SKM-1 treated with dmso at 0.1 percent for 144 hours (cell line): Measurements from ENCODE around the gene DISC1.

ENCODE experiments used
- DNase-seq: peaks from one replicate; lab custom pipeline; 2025; ENCODE audit not compliant: unreplicated experiment; lab: John Stamatoyannopoulos, UW

Gene DISC1

DNA sequence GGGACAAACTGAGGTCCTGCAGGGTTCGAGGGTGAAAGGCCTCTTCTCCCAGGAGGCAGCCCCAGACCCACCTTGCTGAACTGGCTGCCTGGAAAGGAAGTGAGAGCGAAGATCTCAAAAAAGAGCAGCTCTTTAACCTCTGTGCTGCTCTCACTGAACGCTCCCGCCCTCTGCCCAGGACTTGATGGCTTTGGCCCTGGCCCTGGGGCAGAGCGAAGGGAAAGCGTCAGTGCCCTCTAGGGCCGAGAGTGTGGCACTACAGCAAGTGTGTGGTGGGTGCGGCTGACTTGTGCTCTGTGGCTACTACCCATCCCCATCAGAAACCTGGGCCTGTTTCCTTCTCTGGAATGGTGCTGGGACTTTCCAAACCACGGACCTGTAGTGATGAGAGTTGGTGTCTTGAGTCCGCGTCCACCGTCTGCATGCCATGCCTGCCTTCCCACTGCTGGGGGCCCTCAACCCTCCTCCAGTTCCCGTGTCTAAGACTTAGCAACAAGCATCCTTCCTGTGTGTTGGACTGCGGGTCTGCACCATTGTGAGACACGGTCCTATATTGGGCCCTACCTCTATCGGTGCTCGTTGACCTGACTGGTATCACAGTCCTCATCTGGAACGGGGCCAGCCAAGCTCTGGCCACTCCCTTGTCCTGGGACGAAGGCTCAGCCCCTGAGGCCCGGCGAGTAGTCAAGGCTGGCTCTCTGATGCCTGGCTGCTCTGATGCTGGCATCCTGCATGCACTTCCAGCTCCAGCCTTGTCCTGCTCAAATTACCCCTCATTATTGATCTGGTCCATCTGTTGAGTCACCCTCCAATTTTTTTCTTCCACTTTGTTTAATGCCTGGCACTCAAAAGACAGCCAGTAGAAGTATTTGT lies 180.3 kb downstream of the DISC1 start:
- peak; percentile 85 for DNase-seq

DNA sequence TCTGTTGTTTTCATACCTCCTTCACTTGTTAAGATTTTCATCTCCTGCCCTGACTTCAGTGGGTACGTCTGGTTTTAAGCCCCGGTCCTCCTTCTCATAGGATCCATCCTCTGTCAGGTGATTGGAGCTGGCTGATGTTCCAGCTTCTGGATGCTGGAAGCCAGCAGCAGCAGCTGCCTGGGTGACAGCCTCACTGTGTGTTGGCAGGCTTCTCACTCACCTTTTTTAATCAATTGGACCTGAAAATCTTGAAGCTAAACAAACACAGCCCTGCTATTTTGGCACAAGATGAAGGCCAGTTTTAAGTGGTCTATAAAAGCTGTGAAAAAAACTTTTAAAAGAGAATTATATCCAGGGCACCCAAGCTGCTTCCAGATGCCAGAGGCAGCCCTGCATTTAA lies 181.0 kb downstream of the DISC1 start:
- DNase-seq, result no peak

DNA sequence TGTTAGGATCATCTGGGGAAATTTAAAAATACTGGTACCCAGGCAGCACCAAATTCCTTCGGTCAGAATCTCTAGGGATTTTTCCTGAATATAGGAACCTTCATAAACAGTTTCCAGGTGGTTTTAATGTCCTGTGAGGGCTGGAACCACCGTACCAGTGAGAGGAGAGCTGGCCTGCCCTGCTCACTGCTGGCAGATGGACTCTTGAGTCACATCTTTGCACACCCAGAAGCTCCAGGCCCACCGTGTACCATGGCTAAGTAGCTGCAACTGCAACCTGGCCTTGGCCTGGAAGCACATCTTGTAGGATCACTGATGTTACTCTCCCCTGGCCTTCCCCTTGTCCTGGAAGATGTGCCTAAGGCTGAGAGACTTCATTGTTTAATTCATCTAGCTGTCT lies 181.5 kb downstream of the DISC1 start:
- no peak for DNase-seq

DNA sequence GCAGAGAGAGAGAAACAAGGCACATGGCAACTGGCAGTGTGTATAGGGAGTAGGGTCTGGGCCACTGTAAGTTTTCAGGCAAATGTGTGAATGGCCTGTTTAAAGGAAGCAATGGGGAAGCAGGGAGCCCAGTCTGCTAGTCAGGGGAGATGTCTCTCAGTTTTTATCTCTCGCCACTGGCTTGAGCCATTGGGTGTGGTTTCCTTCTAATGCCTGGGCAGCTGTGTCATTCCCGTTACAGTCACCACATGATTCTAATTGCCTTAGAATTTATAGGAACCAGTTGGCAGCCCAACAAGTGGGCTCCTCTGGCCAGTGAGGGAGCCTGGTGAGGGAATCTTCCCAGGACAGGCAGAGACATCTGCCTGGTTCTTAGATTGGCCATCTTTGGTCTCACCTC lies 182.4 kb downstream of the DISC1 start:
- DNase-seq, result no peak

GRCh38 chr1:231810415-231810814 lies 183.8 kb downstream of the DISC1 start:
- DNase-seq, result no peak

DNA sequence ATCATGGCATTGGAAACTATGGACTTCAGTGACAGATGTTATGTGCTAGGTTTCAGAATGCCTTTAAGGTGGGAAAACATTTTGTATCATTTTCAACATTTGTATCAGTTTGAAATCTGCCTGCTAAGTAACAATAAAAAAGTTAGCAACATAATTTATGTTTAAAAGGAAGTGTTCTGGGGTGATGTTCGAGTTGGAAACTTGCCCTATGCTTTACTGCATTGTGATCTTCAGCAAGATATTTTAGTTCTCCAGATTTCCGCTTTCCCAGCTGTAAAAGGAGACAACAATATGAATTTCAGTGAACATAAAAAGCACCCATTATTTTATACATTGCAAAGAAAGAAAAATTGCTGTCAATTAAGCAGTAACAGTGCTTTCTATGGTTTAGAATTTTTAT lies 187.4 kb downstream of the DISC1 start:
- no peak for DNase-seq

DNA sequence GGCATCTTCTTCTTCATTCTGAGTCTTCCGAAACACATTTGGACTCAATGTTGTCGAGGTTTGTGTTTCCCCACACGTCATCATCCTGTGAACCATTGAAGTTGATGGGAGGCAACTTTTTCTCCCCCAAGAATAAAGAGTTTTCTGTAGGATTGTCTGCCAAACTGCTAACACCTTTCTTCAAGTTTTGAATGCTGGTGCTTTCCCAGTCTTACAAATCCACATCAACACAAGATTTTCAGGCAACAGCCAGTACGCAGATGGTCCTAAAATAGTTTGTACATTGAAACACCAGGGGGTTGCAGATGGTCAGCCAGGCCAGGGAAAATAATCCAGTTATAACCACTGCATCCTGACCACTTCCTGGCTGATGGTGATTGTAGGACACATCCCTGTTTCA lies 187.9 kb downstream of the DISC1 start:
- DNase-seq, result no peak

DNA sequence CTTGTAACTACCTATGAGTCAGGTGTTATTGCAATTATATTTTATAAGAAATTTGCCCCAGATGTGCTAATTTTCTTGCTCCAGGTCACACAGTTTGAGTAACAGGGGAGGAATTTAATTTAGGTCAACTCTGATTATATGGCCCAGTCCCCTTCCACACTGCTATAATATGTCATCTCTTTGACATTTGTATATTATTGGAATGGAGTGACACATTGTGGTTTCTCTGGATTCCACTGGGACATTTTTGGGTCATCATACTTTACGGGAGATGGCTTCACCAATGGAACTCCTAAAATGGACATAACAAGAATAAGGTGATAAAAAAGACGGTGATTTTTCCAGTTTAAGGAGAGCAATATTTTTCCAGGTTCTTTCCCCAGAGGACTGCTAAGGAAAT lies 191.2 kb downstream of the DISC1 start:
- no peak for DNase-seq

- no peak for DNase-seq
Measured at GRCh38 chr1:231818337-231818736, 191.7 kb downstream of the DISC1 start.

- DNase-seq, result no peak
Measured at GRCh38 chr1:231821281-231821680, 194.7 kb downstream of the DISC1 start.

GRCh38 chr1:231822041-231822440 lies 195.5 kb downstream of the DISC1 start:
- DNase-seq, result no peak

GRCh38 chr1:231826566-231826965 lies 200.0 kb downstream of the DISC1 start:
- DNase-seq, result no peak

DNA sequence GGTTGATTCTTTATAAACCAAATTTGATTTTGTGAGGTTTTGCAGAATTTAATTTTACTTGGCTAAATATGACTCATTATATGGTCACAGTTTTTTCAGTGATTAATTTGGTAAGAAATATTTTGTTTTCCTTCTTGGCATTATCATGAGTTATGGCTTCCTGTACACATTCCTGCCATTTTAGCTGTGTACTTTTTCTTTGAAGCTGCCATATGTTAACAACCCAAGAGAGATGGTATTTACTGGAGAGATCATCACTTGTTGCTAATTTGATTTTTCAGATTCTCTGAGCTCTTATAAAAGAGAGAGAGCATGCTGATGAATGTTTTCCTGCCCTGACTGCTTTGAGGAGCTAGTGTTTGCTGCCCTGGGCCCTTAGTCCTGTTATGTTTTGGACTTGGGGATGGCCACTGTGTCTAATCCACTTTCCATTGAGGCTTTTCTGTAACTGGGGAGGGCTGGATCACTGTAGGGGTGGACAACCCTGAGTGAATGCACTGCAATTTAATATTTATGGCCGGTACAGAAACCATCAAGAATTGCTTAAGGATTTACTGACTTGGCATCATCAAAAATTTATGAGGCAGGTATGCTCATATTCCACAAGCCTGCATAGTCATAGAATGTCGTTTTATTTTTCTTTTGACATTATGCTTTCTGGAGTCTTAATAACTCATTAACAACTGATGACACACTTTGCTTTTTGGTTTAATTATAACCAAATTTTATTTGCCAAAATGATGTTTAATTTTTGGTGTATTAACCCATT lies 200.9 kb downstream of the DISC1 start:
- no peak for DNase-seq

DNA sequence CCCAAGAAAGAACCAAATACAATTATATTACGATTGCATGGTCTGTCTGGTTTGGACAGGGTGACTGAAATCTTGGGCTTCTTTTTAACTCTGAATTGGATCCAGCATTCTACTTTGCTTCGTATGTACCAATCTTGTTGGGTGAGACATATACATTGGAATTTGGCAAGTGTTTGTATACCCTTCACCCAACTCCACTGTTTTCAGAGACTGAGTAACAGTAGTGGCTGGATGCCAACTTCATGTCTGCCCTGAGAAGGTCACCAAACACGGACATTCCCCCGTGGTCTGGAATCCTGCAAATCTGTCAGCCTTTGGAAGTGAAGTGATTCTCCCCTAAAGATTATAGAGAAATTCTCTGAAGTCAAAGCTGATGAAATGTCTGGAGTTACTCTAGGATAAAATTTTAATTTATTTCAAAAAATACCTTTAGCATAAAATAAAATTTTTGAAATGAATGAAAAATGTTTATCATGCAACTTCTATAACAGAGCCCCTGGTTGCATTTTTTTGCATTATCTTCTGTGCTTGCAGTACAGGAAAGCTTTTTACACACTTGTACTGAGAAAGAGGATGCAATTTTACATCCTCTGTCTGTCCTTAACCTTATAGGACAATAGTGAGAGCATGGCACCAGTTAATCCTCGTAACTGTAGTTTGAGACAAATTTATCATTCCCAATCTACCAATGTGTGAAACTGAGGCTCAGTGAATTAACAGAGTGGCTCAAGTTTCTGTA lies 201.8 kb downstream of the DISC1 start:
- no peak for DNase-seq

GRCh38 chr1:231829332-231829731 lies 202.7 kb downstream of the DISC1 start:
- DNase-seq, result no peak

DNA sequence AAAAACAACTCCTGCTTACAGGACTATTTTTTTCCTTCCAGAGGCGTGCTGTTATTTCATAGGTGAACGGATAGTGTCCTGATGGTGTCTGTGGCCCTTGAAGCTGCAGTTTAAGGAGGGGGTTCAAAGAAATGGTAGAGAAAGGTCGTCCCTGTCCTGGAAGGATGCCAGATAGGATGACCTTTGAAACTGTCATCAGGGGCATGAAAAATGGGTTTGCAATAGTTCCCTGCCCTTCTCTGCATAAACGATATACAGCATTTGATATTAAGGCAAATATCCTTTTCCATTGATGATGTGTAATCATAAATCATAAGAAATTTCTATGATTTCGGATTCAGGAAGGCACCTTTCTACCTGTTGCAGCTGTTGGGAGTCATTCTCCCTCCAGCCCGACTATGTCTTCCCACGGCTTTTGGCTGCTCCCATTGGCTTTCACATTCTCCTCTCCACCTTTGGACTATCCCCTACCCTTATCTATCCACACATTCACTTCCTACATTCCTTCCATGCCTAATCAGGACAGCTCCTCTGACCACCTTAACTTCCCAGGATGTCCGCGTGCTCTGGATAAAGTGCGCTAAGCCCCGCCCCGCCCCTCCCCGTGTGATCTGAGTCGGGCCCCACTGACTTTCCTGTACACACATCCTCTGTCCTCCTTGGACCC lies 209.8 kb downstream of the DISC1 start:
- no peak for DNase-seq

GRCh38 chr1:231838521-231838920 lies 211.9 kb downstream of the DISC1 start:
- DNase-seq, result no peak

- DNase-seq, result no peak
Measured at GRCh38 chr1:231839999-231840398, 213.4 kb downstream of the DISC1 start.

DNA sequence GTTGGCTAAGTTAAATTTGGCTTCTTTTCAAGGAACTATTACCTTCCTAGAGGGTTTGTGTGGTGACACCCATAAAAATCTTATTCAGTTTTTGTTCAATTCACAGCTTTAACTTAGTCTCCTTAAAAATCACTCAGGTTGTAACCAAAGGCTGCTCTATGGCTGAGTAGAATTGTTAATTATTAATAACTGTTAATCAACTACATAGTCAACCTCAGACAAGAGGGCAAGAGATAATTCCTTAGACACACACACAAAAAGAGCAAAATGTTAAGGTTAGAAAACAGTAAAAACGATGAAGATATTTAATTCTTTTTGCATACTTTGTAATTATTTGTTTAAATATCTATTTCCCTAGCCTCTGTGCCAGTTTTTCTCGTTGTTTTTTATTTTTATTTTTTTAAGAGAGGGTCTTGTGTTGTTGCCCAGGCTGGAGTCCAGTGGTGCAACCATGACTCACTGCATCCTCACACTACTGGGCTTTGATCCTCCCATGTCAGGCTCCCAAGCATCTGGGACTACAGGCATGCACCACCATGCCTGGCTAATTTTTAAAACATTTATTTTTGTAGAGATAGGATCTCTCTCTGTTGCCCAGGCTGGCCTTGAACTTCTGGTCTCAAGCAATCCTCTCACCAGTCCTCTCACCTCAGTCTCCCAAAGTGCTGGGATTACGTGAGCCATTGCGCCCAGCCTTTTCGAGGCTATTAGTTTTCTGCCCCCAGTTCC lies 215.2 kb downstream of the DISC1 start:
- no peak for DNase-seq

GRCh38 chr1:231842441-231842840 lies 215.9 kb downstream of the DISC1 start:
- DNase-seq, result no peak
